GM12872 (cell line): Measurements from ENCODE around the gene ZNF581.

Experiments
- CTCF ChIP-seq: IDR thresholded peaks from 3 replicates; pipeline ENCODE4 v1.5.1; 2011; ENCODE audit warnings: low read depth, mild to moderate bottlenecking, low read length, moderate library complexity; ENCODE audit not compliant: insufficient read depth

Gene ZNF581

GRCh38 chr19:55667006-55667381 lies 23.5 kb downstream of the ZNF581 start:
- no peak for TF ChIP-seq CTCF

- no peak for TF ChIP-seq CTCF
These were observed 24.1 kb downstream of the ZNF581 start for GRCh38 chr19:55667511-55667910.

GRCh38 chr19:55667958-55668357 lies 24.5 kb downstream of the ZNF581 start:
- TF ChIP-seq CTCF: no peak

- TF ChIP-seq CTCF: no peak
These were observed 25.3 kb downstream of the ZNF581 start for GRCh38 chr19:55668603-55669348.

- TF ChIP-seq CTCF: no peak
These were observed 26.2 kb downstream of the ZNF581 start for GRCh38 chr19:55669418-55670279.

GRCh38 chr19:55670280-55671053 lies 27.0 kb downstream of the ZNF581 start:
- no peak for TF ChIP-seq CTCF

- no peak for TF ChIP-seq CTCF
These were observed 27.6 kb downstream of the ZNF581 start for GRCh38 chr19:55671054-55671378.
